SH-SY5Y (cell line): ENCODE data around the gene MTRR.

Experiments
- GATA2 ChIP-seq: IDR thresholded peaks from 2 replicates; pipeline ENCODE4 v1.6.1; 2011; ENCODE audit warnings: mild to moderate bottlenecking, low read depth, low read length
- GATA3 ChIP-seq: IDR thresholded peaks from 2 replicates; pipeline ENCODE4 v1.6.1; 2011; ENCODE audit warnings: low read depth, mild to moderate bottlenecking, low read length, moderate library complexity

DNA sequence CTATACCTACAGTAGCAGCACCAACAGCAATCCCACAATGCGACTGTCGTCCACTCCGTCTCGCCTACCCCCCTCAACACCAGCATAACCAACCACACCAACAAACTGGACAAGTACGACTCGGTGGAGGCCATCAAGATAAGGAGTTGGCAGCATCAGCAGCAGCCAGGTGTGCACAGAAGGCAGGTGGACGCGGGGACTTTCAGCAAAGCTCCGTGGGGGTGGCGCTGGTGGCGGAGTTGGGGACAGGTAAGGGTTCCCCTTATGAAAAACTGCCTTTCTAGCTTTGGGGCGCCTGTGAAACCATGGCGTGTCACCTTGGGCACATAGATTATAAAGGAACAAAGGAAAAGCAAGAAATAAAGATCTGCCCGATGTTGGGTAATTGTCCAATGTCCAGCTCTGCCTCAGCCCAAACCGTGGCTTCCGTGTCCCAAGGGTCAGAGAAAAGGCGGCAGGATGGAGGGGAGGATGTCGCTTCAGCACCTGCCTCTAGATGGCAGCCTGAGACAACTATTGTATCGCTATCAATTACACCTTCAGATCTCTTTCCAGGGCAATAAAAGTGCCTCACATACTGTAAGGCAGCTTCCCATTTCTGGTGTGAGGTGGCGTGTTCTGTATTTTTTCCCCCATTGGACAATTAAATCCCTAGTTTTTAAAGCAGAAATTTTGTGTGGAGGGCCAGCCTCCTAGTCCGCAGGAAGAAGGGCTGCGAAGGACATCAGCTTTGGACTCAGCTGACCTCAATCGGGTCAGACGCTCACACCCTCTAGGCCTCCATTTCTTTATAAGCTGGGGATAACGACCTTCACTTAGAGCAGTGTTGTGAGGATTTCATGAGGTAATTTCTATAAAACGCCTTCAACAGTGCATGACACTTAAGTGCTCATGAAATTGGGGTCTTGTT lies 58.8 kb downstream of the MTRR start:
- TF ChIP-seq GATA2: no peak
- no peak for TF ChIP-seq GATA3
